Kidney tubule cell (primary cell): ENCODE results near the gene SOBP.

Experiments used
- DNase-seq: peaks from one replicate; pipeline ENCODE4 v3.0.0-alpha.2; 2018; ENCODE audit warnings: low spot score

Gene SOBP

DNA sequence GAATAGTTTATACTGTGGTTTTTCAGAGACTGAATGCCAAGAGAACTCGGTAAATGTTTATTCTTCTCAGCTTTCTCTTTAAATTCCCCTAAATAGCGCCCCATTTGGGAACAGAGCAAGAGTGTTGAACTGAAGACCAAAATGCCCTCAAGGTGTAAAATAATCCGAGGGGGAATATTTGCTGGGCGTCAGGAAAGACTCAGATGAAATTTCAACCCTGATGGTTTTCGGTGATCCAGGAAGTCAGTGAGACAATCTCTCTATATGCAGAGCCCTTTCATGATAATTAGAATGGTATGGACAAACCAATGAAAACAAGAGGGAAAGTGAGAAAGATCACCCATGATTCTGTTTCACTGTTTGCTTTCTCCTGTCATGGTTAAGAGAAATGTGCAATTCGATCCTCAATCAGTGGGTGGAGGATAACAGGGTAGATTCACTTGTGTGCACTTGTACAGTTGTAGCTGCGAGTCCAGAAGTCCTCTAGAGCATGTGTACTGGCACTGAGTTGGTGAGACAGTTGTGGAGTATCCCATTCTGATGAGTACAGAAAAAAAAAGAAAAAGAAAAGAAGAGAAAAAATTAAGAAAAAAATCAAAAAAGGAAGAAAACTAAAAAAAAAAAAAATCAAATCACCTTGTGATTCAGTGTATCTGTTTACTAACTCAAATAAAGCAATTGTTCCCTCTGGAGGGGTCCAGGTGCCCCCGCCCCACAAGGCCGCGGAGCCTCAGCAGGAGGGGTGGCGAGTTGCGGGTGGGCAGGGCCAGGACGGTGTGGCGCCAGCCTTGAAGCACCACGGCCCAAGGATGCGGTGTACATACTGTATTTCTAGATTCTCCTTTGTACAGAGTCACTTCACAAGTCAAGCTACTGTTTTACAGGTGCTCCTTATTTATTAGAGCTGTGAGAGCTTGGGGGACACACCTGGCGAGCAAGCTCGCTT lies 169.3 kb downstream of the SOBP start:
- DNase-seq = no peak

DNA sequence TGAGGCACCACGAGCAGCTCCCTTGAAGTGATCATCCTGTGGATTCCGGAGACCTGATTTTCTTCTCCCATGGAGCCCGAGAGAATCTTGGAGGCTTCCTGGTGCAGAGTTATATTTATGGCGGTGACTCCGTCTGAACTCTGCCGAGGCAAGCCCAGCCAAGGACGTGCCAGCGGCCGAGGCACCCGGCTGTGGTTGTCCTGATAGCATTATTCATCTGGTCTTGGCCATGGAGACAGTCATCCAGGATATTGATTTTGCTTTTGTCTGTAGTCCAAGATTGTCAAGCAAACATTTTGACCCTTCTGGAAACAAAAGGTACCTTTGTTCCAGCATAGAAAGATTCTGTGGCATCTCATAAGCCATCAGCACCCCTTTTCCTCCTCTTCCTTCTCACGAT lies 170.9 kb downstream of the SOBP start:
- DNase-seq = no peak

DNA sequence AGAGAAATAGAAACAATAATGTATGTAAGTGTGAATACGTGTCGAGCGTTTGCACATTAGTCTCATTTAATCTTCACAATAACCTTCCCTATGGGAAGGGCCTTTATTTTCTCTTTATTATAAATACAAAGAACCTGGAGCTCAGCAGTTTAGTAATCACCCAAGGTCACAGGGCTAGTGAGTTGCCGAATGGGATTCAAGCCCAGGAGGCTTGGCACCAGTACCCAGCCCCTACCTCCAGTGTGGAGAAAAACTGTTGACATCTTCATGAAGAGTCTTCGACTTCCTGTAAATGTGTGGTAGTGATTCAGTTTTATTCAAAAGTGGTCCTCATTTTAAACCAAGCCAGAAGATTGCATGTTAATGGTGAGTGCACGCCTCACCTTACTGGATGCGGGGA lies 171.4 kb downstream of the SOBP start:
- no peak for DNase-seq

DNA sequence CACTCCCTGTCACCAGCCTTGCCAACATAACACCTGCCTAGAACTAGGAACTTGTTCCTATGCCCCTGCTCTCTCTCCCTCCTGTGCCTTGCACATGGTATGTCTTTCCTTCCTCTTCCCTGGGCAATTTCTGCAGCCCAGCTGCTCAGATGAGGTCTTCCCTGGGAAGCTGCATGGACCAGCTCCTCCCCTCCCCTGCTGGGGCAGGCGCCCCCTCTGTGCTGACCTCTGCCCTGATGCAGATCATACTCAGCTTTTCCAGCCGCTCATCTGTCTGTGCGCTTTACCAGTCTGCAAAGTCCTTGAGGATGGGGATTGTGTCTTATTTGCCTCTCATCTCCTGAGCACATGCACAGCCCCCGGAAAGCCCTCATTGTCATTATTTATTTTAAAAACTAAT lies 172.4 kb downstream of the SOBP start:
- no peak for DNase-seq

DNA sequence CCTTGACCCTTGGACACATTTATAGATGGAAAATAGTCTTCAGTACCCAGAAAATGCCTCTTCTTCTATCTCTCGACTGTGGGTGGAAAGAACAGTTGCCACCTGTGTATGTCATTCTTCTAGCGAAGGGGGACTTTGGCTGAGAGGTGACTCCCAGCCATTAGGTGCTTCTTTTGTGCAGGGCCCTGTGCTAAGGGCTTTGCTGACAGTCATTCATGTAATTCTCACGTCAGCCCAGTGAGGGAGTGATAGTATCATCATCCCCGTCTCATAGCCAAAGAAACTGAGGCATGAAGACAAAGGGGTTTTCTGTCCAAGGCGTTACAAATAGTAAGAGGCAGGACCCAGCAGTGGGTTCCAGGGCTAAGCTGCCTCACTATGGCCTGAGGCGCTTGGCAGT lies 173.4 kb downstream of the SOBP start:
- no peak for DNase-seq

DNA sequence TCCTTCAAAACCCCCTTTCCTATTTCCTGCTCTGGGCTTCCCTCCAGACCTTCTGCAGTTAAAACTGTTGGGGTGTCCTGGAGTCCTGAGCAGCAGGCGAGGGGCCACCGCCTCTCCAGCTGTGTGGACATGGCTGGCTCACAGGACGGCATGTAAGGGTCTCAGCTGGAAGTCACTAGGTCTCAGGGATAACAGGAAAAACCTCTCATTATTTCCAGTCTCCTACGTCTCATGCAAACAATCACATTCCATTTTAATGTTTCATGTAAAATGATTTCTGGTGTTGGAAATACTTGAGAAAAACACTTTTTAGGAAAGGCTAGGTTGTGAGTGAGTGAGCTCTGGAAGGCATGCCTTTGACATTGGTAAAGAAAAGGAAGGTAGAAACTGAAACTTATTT lies 175.5 kb downstream of the SOBP start:
- no peak for DNase-seq

DNA sequence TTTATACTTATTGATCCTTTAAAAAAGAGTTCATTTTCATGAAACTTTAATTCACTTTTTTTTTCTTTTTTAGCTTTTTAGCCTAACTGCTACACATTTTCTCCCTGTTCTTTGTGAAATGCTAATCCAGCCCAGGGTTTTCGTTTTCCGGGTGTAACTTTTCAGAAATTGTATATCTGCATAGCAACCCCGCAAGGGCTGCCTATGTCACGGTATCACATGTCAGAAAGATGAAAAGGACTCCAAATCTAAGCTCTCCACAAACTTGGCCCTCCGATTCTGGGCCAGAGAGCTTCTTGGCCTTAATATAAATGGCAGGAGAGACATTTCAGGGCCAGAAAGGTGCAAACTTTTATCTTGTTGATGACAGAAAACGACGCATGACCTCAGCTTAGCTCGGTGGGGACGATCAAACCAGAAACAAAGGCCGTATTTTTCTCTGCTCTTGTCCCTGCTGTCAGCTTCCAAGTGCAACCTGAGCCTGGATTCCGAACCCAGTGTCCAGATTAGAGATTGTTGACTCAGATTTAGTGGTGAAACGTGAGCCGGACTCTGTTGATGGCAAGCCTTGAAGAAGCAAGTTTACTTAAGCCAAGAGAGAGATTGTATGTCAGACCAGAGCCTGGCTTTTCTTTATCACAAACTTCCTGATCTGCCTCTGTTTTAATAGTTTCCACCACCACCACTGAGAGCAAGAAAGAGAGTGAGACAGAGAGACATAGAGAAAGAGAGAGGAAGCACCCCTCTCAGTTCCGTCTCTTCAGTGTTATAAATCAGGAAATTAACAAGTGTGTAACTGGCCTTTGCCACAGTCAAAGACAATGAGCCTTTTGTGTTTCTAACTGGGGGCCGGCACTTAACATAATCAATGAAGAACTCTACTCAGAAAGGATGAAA lies 176.4 kb downstream of the SOBP start:
- no peak for DNase-seq

DNA sequence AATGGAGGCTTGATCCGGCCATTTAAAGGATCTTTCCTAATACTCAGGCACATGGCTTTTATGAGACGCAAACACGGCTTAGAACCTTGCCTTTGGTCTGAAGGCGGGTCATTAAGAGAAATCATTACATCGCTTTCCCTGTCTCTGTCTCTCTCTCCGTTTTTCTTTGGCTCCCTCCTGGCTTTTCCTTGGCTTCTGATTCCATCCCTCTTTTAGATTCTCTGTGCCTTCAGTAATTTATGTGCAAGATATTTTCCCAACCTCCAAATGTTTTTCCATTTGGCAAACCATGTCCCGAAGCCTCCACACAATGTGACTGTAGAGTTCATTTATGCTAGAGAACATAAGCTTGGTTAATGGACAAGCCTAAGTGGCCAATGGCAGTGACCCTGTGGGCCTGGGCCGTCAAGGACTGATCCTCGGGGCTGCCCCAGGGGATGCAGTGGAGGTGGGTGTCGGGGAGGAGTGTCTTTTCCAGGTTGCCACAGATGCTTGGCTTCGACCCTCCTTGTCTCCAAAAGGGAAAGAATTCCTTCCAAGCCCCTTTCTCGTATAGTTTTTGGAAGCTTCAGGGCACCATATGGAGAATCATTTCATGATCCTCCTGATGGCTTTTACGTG lies 177.2 kb downstream of the SOBP start:
- no peak for DNase-seq

DNA sequence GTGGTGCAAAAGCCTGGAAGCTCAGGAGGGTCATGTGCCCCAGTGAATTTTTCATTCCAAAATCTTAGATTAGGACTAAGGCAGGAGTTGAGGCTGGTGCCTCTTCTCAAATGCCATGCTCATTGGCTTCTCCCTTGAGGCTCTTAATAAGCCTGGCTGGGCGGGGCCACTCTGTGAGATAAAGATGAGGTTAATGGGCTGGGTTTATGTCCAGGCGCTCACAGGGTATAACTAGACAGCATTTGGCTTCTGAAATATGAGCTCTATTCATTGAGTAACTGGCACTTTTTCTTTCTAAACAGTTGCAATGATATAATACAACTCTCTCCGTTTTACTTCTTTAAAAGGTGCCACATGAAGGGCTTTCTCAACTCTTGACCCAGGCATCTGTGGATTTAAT lies 177.9 kb downstream of the SOBP start:
- no peak for DNase-seq

DNA sequence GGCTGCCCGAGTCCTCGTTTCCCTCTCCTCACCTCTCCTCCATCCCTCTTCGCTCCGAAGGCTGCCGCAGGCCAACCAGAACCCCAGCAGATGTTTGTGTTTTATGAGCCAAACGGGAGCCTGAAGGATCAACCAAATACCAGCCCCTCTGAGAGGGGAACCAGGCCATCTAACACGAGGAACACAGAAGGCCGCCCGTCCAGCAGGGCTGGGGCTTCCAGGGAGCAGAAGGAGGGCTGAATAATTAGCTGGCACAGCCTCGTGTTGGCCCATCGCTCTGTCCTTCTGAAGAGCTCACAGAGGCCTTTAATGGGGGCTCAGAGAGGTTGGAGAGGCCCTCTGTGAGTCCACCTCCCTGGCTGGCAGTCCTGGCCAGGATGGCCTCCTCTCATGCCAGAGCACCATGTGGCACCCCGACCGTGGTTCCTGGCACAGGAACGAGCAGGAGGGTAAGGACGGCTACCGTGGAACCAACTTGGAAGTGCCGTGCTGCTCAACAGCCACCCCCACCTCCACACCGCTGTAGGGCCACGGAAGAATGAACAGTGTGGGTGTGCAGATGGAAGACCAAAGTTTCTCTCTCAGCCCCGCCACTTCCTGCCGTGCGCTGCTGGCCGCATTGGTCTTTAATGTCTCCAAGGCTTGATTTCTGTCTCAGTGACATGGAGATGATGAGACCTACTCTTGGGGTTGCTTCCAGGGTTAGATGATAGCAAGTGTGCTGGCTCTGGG lies 179.0 kb downstream of the SOBP start:
- no peak for DNase-seq

DNA sequence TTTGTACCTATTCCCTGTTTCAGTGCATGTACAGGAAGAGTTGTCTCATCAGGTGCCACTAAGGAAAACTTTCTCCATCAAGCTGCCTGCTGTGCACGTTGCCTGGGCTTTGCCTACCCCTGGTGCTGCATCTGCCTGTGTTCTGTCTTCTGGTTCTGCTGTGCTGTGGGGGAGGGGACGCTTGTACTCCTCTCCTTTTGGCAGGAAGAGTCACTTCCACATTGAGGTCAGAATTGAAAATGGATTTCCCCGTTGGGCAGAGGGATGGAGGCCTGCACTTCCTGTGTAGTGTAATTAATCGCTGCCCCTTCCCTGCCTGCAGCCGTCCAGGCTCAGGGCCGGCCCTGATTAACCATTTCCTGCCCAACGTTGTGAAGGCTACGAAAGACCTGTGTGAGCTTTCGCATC lies 180.9 kb downstream of the SOBP start:
- DNase-seq = peak; percentile 66

DNA sequence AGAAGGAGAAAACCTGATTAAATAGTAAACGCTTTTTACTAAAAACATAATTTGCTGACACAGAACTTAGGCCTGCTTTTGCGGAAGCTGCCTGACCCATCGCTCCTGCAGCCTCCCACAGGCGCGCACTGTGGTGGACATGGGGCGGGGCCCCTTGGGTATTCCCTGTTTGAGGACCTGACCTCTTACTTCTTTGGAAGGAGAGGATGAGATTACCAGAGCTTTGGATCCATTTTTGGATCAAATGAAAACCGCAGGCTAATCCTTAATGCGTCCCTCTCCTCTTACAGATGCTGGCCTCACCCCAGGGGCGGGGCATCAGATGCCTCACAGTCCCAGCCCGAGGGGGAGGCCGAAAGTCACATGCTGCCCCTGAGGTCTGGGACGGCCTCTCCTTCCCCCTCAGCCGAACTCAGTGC lies 183.2 kb downstream of the SOBP start:
- DNase-seq = no peak

DNA sequence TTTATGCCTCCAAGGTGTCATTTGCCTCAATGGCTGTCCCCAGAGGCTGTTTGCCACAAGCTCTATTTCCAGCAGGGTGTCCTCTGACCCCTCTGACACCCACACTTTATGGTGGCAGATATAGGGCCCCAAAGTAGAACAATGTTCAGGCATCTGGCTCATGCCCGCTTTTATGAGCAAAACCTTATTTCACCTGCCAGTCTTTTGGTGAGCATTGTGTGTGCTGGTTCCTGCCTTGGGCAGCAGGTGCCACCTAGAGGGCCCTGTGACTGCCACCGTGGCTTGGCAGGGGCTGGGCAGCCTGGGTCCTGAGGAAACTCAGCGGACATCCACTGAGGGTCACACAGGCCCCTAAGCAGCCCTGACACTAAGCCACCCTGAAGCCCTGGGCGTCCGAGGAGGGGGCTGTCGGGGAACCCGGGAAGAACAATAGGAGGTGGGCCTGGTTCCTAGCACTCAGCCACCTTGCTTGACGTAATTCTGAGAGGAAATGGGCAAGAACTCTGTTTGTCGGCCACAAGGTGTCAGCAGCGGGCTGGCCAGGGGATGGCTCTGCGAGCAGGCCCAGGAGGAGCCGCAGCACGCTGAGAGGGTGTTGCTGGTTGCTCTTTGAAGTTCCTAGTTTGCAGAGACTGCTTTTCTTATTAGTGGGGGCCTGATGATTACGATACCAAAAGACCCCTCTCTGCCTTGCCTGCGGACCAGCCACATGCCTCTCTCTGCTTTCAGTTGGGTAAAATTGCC lies 185.2 kb downstream of the SOBP start:
- peak; percentile 88 for DNase-seq

DNA sequence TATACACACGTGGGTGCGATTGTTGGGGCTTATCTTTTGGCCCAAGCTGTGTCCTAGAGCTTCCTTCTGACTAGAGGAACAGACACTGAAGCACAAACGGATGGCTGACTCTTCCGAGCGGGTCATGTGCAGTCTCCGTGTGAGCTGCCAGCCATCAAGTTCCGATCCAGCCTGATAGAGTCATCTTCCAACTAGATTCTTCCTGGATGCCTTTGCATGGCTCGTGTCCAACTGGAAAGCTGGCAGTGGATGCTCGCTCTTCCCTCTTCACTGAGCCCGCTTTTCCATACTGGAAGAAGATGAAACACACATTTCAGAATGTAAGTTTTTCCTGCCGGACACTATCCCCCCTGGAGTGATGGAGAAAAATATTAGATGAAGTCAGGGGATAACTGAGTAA lies 186.1 kb downstream of the SOBP start:
- DNase-seq = peak; percentile 55

DNA sequence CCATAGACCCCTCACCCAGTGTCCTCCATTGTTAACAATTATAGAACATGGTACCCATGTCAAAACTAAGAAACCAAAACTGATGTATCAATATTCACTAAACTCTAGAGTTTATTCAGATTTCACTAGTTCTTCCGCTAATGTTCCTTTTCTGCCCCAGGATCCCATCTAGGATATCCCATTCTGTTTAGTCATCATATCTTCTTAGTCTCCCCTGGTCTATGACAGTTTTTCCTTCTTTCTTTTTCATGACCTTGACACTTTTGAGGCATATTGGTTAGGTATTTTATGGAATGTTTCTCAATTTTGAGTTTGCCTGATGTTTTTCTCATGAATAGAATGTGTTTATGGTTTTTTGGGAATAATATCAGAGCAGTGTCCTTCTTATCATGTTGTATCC lies 187.5 kb downstream of the SOBP start:
- DNase-seq = no peak

DNA sequence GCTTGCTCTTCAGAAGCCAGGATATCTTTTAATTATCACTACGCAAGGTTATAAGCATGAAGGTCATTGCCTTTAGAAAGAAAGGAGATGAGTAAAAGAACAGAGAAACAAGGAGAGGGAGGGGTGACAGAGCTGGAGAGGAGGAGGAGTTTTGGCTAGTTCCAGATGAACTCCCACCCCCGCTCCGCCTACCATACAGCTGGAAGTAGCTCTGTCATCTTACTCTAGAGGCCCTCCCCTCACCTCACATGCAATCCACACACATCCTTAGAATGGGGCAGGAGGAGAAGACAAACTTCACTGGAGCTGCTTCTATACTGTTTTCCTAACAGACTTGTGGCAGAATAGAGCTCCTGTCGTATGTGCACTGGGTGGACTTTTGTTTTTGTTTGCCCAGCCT lies 189.5 kb downstream of the SOBP start:
- peak; percentile 2 for DNase-seq

DNA sequence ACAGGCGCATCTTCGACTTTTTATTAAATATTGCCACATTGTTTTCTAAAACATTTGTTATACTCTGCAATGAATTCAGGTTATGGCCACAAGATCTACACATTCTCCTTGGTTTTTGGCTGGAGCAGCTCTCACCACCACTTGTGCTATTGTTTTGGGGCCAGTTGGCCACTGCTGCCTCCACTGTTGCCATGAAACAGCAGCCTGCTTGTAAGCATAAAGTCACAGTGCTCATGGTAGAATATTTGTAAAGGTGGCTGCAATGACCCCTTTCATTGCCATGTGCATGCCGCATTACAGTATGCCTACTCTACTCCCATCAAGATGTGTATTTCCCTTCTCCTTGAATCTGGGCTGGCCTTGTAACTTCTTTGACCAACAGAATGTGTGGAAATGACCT lies 192.8 kb downstream of the SOBP start:
- DNase-seq = no peak

DNA sequence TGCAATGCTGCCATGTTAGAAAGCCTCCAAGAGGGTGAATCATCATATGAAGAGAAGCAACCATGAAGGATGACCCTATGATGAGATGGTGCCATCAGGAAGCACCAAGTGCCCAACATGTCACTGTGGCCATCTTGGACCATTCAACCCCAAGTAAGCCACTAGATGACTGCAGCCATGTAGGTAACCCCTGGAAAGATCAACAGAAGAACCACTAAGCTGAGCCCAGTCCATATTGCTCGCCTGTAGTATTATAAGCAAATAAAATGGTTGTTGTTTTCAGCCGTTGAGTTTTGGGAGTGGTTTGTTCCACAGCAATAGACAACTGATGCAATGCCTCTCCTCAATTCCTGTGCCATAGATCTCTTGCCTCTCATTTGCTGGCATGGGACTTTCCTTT lies 193.3 kb downstream of the SOBP start:
- no peak for DNase-seq

DNA sequence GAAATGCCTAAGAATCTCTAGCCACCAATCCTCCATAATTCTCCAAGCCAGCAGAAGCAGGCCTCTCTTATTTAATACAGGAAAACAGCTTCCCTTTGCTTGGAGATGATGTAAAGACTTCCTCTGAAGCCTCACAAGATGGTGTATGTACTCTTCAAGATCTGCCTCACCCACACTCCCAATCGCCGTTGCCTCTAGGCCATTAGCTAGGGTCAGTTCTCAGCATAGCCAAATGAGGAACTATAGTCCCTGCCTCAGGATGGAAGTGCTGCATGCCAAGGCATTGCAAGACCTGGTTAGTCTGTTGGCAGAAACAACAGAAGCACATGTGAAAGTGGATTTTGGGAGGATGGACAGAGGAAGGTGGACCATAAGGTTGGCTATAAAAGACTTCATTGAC lies 195.1 kb downstream of the SOBP start:
- no peak for DNase-seq

DNA sequence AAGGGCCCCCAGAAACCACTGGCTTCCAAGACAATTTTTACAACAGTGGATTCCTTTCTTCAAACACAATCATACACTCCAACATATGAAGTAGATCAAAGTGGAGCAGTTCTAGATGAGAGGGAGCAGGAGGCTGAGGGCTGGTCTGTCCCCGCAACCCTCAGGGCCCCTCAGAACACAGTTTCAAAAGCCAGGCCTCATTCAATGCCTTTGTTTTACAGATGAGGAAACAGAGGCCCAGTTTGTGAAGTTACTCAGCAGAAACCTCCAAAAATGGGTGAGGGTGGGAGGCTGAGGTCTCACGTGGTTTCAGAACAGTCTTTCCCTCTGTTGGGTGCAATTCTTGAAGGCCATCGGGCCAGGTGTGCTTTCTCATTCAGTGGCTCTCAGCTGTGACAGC lies 199.3 kb downstream of the SOBP start:
- no peak for DNase-seq

DNA sequence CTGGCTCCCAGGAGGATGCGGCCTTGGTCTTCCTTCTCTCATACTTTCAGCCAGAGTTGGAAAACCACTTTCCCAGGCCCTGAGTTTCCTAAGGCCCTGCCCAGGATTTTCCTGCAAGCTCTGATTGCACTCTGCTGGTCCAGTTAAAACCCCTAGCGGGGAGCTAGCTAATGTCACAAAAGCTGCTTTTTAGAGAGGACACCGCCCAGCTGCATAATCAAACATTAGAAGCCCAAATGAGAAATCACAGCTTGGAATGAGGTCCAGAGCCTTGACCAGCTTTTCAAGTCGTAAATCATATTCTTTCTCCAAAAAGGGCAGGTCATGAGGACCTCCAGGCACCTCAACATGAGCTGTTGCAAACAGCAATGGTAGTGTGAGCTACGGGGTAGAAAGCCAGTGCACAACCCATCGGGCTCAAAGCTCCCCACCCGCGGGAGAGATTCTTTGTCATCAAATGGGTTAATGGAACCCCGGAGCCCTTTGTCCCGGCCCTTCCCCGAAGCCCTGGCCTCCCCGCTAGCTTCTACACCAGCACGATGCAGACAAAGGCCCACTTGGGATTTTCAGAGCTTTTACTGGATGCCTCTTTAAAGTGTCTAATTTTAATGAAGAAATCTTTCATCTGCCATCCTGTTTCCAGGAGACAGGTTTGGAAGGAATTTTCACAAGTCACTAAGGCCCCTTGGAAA lies 200.2 kb downstream of the SOBP start:
- no peak for DNase-seq
